ENCODE measurements around the gene SHH. TPM values are rescaled to one million over a fixed set of nuclear protein-coding genes. Genes with fewer than 3 reads are reported as not detected.

Gene SHH
- total and polyA plus RNA-seq, 5 donors from 2014 or later: 0.06 to 0.32 TPM; not detected in 3

DNA sequence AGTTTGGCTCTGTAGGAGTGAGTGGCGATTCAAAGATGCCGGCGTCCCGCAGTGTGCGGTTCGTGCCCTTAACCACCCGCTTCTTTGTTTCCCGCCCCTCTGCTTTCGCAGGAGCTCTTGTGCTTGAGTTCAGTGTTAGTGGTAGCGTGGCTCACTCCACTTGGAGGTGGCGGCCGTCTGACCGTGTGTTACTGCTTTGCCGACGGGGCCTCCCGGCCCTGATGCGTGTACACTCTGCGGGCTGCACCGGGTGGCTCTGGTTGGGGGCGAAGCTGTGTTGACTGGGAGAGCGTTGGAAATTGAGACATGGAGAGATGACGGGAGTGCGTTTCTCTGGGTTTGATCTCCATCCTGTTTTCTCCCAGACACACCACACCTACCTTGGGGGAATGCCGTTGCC, 31.4 kb downstream of the SHH start:
- Histone ChIP-seq H3K36me3 (ENCODE audit: control insufficient read depth, insufficient read depth, low read length) (peaks cover 71% of the 10 kb centered on the region), H3K9me3 (ENCODE audit: control insufficient read depth in 2 of 2, low read length in 2 of 2) (no peaks in the 10 kb centered on the region), H3K27ac (ENCODE audit: insufficient read depth, low read length, poor library complexity, severe bottlenecking) (no peak overlapping the region), H3K4me3 (ENCODE audit: low read depth, low read length) (no peak overlapping the region), H3K4me1 (ENCODE audit: control insufficient read depth, insufficient read depth, low read length, poor library complexity, severe bottlenecking) (no peaks in the 10 kb centered on the region), H3K27me3 (ENCODE audit: control insufficient read depth, insufficient read depth, low read length) (no peaks in the 10 kb centered on the region)
- Mint-ChIP-seq H3K36me3 (peaks cover 66% of the 10 kb centered on the region), H3K9me3 (no peaks in the 10 kb centered on the region), H3K27ac (peak overlapping the region in 1 of 3 donors; percentile 38), H3K4me1 (peaks cover 0 to 8% (median 3%) of the 10 kb centered on the region in 4 donors), H3K4me3 (no peak overlapping the region), H3K27me3 (no peaks in the 10 kb centered on the region)
- DNase-seq (no peak), ATAC-seq (ENCODE audit: low read depth in 2 of 2) (no peak)

DNA sequence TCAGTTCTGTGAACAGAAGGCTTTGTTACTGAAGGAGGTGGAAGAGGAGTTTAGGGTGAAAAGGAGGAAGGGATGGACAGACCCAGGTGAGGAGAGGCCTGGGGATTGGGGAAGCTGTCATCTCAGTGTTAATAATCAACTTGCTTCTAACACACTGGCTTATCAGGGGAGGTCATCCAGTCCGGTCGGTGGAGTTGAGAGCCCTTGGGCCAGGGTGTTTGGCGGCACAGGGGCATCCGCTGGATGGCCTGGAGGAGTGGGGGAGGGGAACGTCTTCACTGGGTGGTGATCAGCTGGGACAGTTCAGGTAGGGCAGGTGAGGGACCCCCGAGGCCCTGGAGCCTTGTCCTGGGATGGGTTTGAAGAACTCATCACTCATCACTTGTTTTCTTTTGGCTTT, 33.9 kb downstream of the SHH start:
- H3K4me3 Mint-ChIP-seq: no peak overlapping the region
- no peaks in the 10 kb centered on the region for H3K9me3 Mint-ChIP-seq
- DNase-seq (no peak), ATAC-seq (ENCODE audit: low read depth in 2 of 2) (no peak)
- H3K27ac ChIP-seq (ENCODE audit: insufficient read depth, low read length, poor library complexity, severe bottlenecking): no peak overlapping the region
- peaks cover 85% of the 10 kb centered on the region for H3K36me3 ChIP-seq (ENCODE audit: control insufficient read depth, insufficient read depth, low read length)
- no peaks in the 10 kb centered on the region for H3K27me3 ChIP-seq (ENCODE audit: control insufficient read depth, insufficient read depth, low read length)
- no peak overlapping the region for H3K27ac Mint-ChIP-seq
- H3K9me3 ChIP-seq (ENCODE audit: control insufficient read depth in 2 of 2, low read length in 2 of 2): no peaks in the 10 kb centered on the region
- peaks cover 0 to 3% (median 0%) of the 10 kb centered on the region in 4 donors for H3K4me1 Mint-ChIP-seq
- H3K27me3 Mint-ChIP-seq: no peaks in the 10 kb centered on the region
- no peaks in the 10 kb centered on the region for H3K4me1 ChIP-seq (ENCODE audit: control insufficient read depth, insufficient read depth, low read length, poor library complexity, severe bottlenecking)
- no peak overlapping the region for H3K4me3 ChIP-seq (ENCODE audit: low read depth, low read length)
- H3K36me3 Mint-ChIP-seq: peaks cover 71% of the 10 kb centered on the region

DNA sequence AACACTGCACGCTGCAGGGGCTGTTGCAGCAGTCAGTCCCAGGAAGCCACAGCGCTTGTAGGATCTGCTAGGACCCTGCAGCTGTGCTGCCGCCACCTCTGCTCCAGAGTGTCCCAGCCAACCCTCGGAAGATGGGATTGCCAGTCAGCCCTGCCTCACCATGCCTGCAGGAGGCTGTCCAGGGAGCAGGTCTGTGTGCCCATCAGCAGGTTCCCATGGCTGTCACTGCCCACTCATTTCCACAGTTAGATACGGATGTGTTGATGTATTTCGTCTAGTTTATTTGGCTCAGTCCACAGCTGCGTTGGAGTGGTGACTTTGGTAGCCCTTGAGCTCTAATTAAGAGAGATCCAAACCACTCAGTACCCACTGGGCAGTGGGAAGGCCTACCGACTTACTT, 35.7 kb downstream of the SHH start:
- Mint-ChIP-seq H3K4me3 (no peak overlapping the region), H3K36me3 (peaks cover 65% of the 10 kb centered on the region)

DNA sequence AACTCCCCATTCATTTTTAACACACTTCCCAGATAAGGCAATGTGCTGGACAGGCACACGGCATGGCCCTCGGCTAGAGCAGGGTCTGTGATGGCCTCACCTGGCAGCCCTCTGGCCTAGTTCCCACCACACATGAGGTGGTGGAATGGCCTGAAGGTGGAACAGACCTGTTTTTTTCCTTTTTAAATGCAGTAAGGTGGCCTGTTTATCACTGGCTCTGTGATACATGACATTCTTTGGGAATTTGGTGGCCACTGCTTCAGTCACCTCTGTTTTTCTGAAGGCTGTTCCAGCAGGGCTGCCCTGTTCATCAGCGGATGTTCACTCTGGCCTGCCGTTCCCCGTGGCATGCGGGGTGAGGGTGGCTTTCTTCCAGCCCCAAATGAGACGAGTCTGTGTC, 36.6 kb downstream of the SHH start:
- Histone ChIP-seq H3K9me3 (ENCODE audit: control insufficient read depth in 2 of 2, low read length in 2 of 2) (no peaks in the 10 kb centered on the region), H3K36me3 (ENCODE audit: control insufficient read depth, insufficient read depth, low read length) (peaks cover 89% of the 10 kb centered on the region), H3K4me1 (ENCODE audit: control insufficient read depth, insufficient read depth, low read length, poor library complexity, severe bottlenecking) (no peaks in the 10 kb centered on the region), H3K4me3 (ENCODE audit: low read depth, low read length) (no peak overlapping the region), H3K27me3 (ENCODE audit: control insufficient read depth, insufficient read depth, low read length) (no peaks in the 10 kb centered on the region), H3K27ac (ENCODE audit: insufficient read depth, low read length, poor library complexity, severe bottlenecking) (no peak overlapping the region)
- ATAC-seq (ENCODE audit: low read depth in 2 of 2) (no peak), DNase-seq (no peak)
- Mint-ChIP-seq H3K4me3 (no peak overlapping the region), H3K36me3 (peaks cover 62% of the 10 kb centered on the region), H3K27me3 (no peaks in the 10 kb centered on the region), H3K27ac (no peak overlapping the region), H3K4me1 (peaks cover 0 to 3% (median 0%) of the 10 kb centered on the region in 4 donors), H3K9me3 (no peaks in the 10 kb centered on the region)

More for the DNA sequence above, 35.7 kb downstream of the SHH start:
- no peaks in the 10 kb centered on the region for H3K27me3 ChIP-seq (ENCODE audit: control insufficient read depth, insufficient read depth, low read length)
- Mint-ChIP-seq H3K9me3 (no peaks in the 10 kb centered on the region), H3K27me3 (no peaks in the 10 kb centered on the region), H3K4me1 (no peaks in the 10 kb centered on the region), H3K27ac (no peak overlapping the region)
- no peak for ATAC-seq (ENCODE audit: low read depth in 2 of 2)
- peaks cover 87% of the 10 kb centered on the region for H3K36me3 ChIP-seq (ENCODE audit: control insufficient read depth, insufficient read depth, low read length)
- no peaks in the 10 kb centered on the region for H3K9me3 ChIP-seq (ENCODE audit: control insufficient read depth in 2 of 2, low read length in 2 of 2)
- no peak for DNase-seq
- H3K27ac ChIP-seq (ENCODE audit: insufficient read depth, low read length, poor library complexity, severe bottlenecking): no peak overlapping the region
- no peaks in the 10 kb centered on the region for H3K4me1 ChIP-seq (ENCODE audit: control insufficient read depth, insufficient read depth, low read length, poor library complexity, severe bottlenecking)
- H3K4me3 ChIP-seq (ENCODE audit: low read depth, low read length): no peak overlapping the region

DNA sequence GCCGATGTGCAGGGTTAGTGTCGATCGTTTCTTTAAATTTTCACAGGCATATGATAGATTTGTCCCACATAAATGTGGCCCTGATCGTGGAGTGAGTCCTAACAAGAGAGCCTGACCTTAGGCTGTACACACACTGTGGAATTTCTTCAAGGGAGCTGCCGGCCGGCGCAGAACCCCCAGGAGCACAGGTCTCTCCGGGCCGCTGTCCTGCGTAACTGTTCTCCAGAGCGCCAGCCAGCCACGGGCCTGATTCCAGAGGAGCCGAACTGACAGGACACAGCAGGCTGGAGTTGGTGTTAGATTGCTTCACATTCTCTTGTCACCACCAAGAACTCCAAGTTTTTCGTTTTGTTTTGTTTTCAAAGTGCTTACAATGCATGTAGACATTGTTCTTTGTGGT, 37.3 kb downstream of the SHH start:
- Histone ChIP-seq H3K27me3 (ENCODE audit: control insufficient read depth, insufficient read depth, low read length) (no peaks in the 10 kb centered on the region), H3K4me3 (ENCODE audit: low read depth, low read length) (no peak overlapping the region), H3K27ac (ENCODE audit: insufficient read depth, low read length, poor library complexity, severe bottlenecking) (no peak overlapping the region), H3K9me3 (ENCODE audit: control insufficient read depth in 2 of 2, low read length in 2 of 2) (no peaks in the 10 kb centered on the region), H3K4me1 (ENCODE audit: control insufficient read depth, insufficient read depth, low read length, poor library complexity, severe bottlenecking) (no peaks in the 10 kb centered on the region), H3K36me3 (ENCODE audit: control insufficient read depth, insufficient read depth, low read length) (peaks cover 89% of the 10 kb centered on the region)
- DNase-seq (no peak), ATAC-seq (ENCODE audit: low read depth in 2 of 2) (no peak)
- H3K9me3 Mint-ChIP-seq: no peaks in the 10 kb centered on the region
- peaks cover 57% of the 10 kb centered on the region for H3K36me3 Mint-ChIP-seq
- H3K27ac Mint-ChIP-seq: no peak overlapping the region
- H3K27me3 Mint-ChIP-seq: no peaks in the 10 kb centered on the region
- H3K4me3 Mint-ChIP-seq: no peak overlapping the region
- peaks cover 0 to 3% (median under 1%) of the 10 kb centered on the region in 4 donors for H3K4me1 Mint-ChIP-seq

DNA sequence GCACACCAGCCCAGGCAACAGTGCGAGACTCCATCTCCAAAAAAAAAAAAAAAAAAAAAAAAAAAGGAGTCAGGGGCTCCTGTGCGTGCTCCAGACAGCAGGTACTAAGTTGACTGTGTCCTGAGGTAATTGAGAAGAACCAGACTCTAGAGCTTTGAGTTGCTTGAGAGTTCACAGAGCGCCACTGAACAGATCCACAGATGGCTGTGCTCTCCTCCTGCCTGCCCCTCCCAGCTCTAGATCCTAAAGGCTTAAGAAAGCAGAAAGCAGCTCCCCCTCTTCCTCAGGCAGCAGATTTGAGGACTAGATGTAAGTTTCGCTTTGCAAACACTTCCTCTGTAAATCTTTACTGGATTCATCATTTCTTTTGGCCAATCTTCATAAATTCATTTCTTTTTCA, 38.7 kb downstream of the SHH start:
- no peaks in the 10 kb centered on the region for H3K27me3 Mint-ChIP-seq
- H3K4me1 Mint-ChIP-seq: peaks cover 0 to 7% (median 3%) of the 10 kb centered on the region in 4 donors
- H3K4me3 Mint-ChIP-seq: no peak overlapping the region
- peak overlapping the region in 1 of 3 donors; percentile 68 for H3K27ac Mint-ChIP-seq
- H3K27ac ChIP-seq (ENCODE audit: insufficient read depth, low read length, poor library complexity, severe bottlenecking): no peak overlapping the region
- no peak overlapping the region for H3K4me3 ChIP-seq (ENCODE audit: low read depth, low read length)
- H3K36me3 Mint-ChIP-seq: peaks cover 55% of the 10 kb centered on the region
- no peak for ATAC-seq (ENCODE audit: low read depth in 2 of 2)
- no peaks in the 10 kb centered on the region for H3K4me1 ChIP-seq (ENCODE audit: control insufficient read depth, insufficient read depth, low read length, poor library complexity, severe bottlenecking)
- H3K27me3 ChIP-seq (ENCODE audit: control insufficient read depth, insufficient read depth, low read length): no peaks in the 10 kb centered on the region
- peaks cover 92% of the 10 kb centered on the region for H3K36me3 ChIP-seq (ENCODE audit: control insufficient read depth, insufficient read depth, low read length)
- H3K9me3 ChIP-seq (ENCODE audit: control insufficient read depth in 2 of 2, low read length in 2 of 2): no peaks in the 10 kb centered on the region
- DNase-seq: no peak
- no peaks in the 10 kb centered on the region for H3K9me3 Mint-ChIP-seq

DNA sequence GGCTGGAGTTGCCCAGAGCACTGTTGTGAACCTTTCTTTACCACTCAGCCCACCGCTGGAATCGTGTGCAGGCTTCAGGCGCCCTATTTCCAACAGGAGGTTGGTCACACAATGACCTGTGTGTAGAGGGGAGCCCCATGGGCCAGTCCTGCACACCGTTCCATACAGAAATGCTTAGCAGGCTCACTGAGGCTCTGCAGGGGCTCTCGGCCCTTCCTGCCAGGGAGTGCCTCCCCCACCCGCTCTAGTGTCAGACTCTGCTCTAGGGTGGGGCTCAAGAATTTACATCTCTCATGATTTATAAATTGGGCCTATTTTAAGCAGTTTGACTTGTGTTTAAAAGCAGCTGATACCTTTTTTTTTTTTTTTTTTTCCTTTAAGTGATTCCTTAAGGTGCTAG, 42.0 kb downstream of the SHH start:
- no peak for DNase-seq
- Histone ChIP-seq H3K4me1 (ENCODE audit: control insufficient read depth, insufficient read depth, low read length, poor library complexity, severe bottlenecking) (no peaks in the 10 kb centered on the region), H3K36me3 (ENCODE audit: control insufficient read depth, insufficient read depth, low read length) (peaks cover 85% of the 10 kb centered on the region), H3K27ac (ENCODE audit: insufficient read depth, low read length, poor library complexity, severe bottlenecking) (no peak overlapping the region), H3K9me3 (ENCODE audit: control insufficient read depth in 2 of 2, low read length in 2 of 2) (no peaks in the 10 kb centered on the region), H3K27me3 (ENCODE audit: control insufficient read depth, insufficient read depth, low read length) (no peaks in the 10 kb centered on the region), H3K4me3 (ENCODE audit: low read depth, low read length) (no peak overlapping the region)
- Mint-ChIP-seq H3K27ac (no peak overlapping the region), H3K4me3 (no peak overlapping the region), H3K27me3 (no peaks in the 10 kb centered on the region), H3K9me3 (no peaks in the 10 kb centered on the region), H3K36me3 (peaks cover 35% of the 10 kb centered on the region), H3K4me1 (peaks cover 4 to 11% (median 7%) of the 10 kb centered on the region in 4 donors)
- no peak for ATAC-seq (ENCODE audit: low read depth in 2 of 2)

DNA sequence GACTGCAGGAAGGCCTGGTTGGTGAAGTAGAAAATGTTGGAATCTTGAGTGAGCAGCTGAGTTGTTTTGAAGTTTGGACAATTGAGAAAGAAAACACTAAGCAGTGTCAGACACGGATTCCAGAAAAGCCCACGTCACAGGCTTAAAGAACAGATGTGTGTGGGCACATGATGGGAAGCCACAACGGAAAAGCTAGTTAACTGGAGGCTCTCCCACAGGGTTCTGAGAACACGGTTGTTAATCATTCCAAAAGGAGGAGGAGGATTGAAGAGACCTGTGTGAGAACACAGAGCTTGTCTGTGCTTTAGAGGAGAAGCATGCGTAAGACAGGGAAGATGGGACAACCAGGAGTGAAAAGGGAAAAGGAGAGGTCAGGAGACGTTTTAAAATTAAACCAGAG, 42.6 kb downstream of the SHH start:
- Mint-ChIP-seq H3K36me3 (peaks cover 29% of the 10 kb centered on the region), H3K27ac (no peak overlapping the region), H3K4me3 (no peak overlapping the region), H3K4me1 (peaks cover 7 to 14% (median 11%) of the 10 kb centered on the region in 4 donors), H3K9me3 (no peaks in the 10 kb centered on the region), H3K27me3 (no peaks in the 10 kb centered on the region)
- Histone ChIP-seq H3K27ac (ENCODE audit: insufficient read depth, low read length, poor library complexity, severe bottlenecking) (no peak overlapping the region), H3K27me3 (ENCODE audit: control insufficient read depth, insufficient read depth, low read length) (no peaks in the 10 kb centered on the region), H3K4me3 (ENCODE audit: low read depth, low read length) (no peak overlapping the region), H3K4me1 (ENCODE audit: control insufficient read depth, insufficient read depth, low read length, poor library complexity, severe bottlenecking) (peaks cover under 1% of the 10 kb centered on the region), H3K9me3 (ENCODE audit: control insufficient read depth in 2 of 2, low read length in 2 of 2) (no peaks in the 10 kb centered on the region), H3K36me3 (ENCODE audit: control insufficient read depth, insufficient read depth, low read length) (peaks cover 80% of the 10 kb centered on the region)
- no peak for ATAC-seq (ENCODE audit: low read depth in 2 of 2)
- DNase-seq: no peak
